ENCODE data around the gene PACSIN2.

PACSIN2 gene

DNA sequence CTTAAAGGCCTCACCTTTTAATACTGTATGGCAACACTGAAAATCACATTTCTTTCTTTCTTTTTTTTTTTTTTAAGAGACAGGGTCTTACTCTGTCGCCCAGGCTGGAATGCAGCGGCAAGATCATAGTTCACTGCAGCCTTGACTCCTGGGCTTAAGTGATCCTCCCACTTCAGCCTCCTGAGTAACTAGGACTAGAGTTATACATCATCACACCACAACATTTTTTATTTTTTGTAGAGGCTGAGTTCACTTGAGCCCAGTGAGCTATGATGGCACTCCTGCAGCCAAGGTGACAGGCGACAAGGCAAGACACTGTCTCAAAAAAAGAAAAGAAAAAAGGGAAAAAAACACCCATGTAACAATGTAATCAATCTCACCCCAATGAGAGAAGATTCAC is 167.8 kb downstream of the PACSIN2 start:
- TF ChIP-seq, protein P1, sequence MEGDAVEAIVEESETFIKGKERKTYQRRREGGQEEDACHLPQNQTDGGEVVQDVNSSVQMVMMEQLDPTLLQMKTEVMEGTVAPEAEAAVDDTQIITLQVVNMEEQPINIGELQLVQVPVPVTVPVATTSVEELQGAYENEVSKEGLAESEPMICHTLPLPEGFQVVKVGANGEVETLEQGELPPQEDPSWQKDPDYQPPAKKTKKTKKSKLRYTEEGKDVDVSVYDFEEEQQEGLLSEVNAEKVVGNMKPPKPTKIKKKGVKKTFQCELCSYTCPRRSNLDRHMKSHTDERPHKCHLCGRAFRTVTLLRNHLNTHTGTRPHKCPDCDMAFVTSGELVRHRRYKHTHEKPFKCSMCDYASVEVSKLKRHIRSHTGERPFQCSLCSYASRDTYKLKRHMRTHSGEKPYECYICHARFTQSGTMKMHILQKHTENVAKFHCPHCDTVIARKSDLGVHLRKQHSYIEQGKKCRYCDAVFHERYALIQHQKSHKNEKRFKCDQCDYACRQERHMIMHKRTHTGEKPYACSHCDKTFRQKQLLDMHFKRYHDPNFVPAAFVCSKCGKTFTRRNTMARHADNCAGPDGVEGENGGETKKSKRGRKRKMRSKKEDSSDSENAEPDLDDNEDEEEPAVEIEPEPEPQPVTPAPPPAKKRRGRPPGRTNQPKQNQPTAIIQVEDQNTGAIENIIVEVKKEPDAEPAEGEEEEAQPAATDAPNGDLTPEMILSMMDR (IDR thresholded peaks at IDR 0.05; ENCODE audit: low read depth, low read length): no peak
- no peak for DNase-seq (ENCODE audit: extremely low read depth, low read depth)

- no peak for DNase-seq (ENCODE audit: extremely low read depth, low read depth)
- TF ChIP-seq, protein P1 (IDR thresholded peaks at IDR 0.05; ENCODE audit: low read depth, low read length): no peak
These were observed 170.2 kb downstream of the PACSIN2 start for GRCh38 chr22:42844756-42845155.

DNA sequence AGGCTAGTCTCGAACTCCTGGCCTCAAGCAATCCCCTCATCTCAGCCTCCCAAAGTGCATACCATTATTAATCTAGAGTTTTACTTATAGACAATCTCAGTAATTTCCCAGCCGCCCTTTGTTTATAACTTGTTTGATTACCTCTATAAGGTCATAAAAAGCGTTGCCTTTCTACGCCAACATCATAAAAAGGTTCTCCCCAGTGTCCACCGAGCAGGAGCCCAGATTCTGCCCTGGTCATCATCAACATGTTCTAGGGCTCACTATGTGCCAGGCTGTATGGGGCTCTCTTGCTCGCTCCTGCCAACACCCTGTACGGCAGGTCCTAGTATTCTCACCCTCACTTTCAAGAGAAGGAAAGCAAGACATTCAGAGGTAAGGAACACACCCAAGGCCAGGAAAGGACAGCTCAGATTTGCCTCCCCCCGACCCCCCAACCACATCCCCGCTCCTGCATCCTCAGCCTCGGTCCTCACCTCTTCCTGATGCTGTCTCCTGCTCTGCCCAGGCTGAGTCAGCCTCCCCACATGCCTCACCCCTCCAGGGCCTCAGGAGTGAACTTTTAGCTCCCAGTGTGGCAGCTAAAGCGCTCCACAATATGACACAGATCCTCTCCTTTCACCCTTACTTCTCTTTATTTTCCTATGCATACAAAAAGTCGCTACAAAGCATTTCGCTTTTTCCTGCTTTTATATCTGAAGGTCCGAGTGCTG is 172.1 kb downstream of the PACSIN2 start:
- TF ChIP-seq, protein P1 (IDR thresholded peaks at IDR 0.05; ENCODE audit: low read depth, low read length): no peak
- no peak for DNase-seq (ENCODE audit: extremely low read depth, low read depth)

- TF ChIP-seq, protein P1 (IDR thresholded peaks at IDR 0.05; ENCODE audit: low read depth, low read length): no peak
- DNase-seq (ENCODE audit: extremely low read depth, low read depth): no peak
These were observed 173.5 kb downstream of the PACSIN2 start for GRCh38 chr22:42841444-42841843.

GRCh38 chr22:42837556-42837955 is 177.4 kb downstream of the PACSIN2 start:
- DNase-seq (ENCODE audit: extremely low read depth, low read depth): no peak
- TF ChIP-seq, protein P1 (IDR thresholded peaks at IDR 0.05; ENCODE audit: low read depth, low read length): no peak

GRCh38 chr22:42836026-42836425 is 178.9 kb downstream of the PACSIN2 start:
- DNase-seq (ENCODE audit: extremely low read depth, low read depth): no peak
- TF ChIP-seq, protein P1 (IDR thresholded peaks at IDR 0.05; ENCODE audit: low read depth, low read length): no peak

- DNase-seq (ENCODE audit: extremely low read depth, low read depth): no peak
- TF ChIP-seq, protein P1 (IDR thresholded peaks at IDR 0.05; ENCODE audit: low read depth, low read length): no peak
These were observed 180.6 kb downstream of the PACSIN2 start for GRCh38 chr22:42834177-42834949.
